NB4 (cell line): Measurements from ENCODE around the gene UNC5A.

Experiments
- POLR2A ChIP-seq: IDR thresholded peaks from 2 replicates; pipeline ENCODE4 v1.6.1; 2011; ENCODE audit warnings: mild to moderate bottlenecking; ENCODE audit not compliant: insufficient read length; ENCODE audit errors: extremely low read depth
- TF ChIP-seq, protein P1 (sequence below): IDR thresholded peaks from one replicate; pipeline ENCODE4 v1.5.1; 2012; ENCODE audit warnings: low read depth, low read length

DNA sequence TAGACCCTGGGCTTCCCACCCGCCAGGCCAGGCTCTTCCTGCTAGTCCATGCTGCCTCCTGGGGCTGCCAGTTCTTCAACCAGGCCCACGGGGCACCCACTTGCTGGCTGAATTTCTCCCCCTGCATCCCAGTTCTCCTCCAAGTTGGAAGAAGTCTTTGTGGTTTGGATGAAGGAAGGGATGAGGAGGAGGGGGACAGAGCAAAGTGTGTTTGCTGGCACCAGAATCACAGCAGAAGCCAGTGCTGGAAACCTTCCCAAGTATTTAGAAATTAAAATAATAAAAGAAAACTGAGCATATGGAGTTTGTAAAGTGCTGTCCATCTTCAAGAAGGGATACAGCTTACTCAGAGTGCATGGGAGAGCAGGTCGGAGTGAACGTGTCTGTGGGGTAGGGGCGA, 19.4 kb upstream of the UNC5A start:
- no peak for TF ChIP-seq POLR2A
- TF ChIP-seq, protein P1, sequence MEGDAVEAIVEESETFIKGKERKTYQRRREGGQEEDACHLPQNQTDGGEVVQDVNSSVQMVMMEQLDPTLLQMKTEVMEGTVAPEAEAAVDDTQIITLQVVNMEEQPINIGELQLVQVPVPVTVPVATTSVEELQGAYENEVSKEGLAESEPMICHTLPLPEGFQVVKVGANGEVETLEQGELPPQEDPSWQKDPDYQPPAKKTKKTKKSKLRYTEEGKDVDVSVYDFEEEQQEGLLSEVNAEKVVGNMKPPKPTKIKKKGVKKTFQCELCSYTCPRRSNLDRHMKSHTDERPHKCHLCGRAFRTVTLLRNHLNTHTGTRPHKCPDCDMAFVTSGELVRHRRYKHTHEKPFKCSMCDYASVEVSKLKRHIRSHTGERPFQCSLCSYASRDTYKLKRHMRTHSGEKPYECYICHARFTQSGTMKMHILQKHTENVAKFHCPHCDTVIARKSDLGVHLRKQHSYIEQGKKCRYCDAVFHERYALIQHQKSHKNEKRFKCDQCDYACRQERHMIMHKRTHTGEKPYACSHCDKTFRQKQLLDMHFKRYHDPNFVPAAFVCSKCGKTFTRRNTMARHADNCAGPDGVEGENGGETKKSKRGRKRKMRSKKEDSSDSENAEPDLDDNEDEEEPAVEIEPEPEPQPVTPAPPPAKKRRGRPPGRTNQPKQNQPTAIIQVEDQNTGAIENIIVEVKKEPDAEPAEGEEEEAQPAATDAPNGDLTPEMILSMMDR: no peak
